HL-60 (cell line): ENCODE results near the gene CCDC183.

ENCODE experiments used
- DNase-seq, 2 experiments: peaks; one replicate each; pipeline ENCODE4 v3.0.0-alpha.2; 2010 to 2020; ENCODE audit warnings: low read depth in 1 of 2, low spot score in 1 of 2
- H3K27ac ChIP-seq: fragments of 250-450 bp; sonication (Bioruptor Pico); replicated peaks from 2 replicates; pipeline ENCODE4 v1.5.1; 2020; ENCODE audit warnings: mild to moderate bottlenecking, moderate library complexity
- H3K27me3 ChIP-seq: fragments of 250-450 bp; sonication (Bioruptor Pico); 2 replicates; pipeline ENCODE4 v1.5.1; 2021; ENCODE audit warnings: mild to moderate bottlenecking, moderate library complexity; ENCODE audit not compliant: insufficient read depth, poor library complexity, severe bottlenecking
- H3K4me3 ChIP-seq: replicated peaks from 2 replicates; pipeline ENCODE4 v1.5.1; 2011; ENCODE audit warnings: mild to moderate bottlenecking, control low read depth, low read length; ENCODE audit not compliant: insufficient read depth
- GABPA ChIP-seq: IDR thresholded peaks from 2 replicates; pipeline ENCODE4 v1.6.1; 2012; ENCODE audit warnings: low read depth
- POLR2AphosphoS5 ChIP-seq: IDR thresholded peaks from 2 replicates; pipeline ENCODE4 v1.6.1; 2012; ENCODE audit warnings: low read depth
- SPI1 ChIP-seq: IDR thresholded peaks from 2 replicates; pipeline ENCODE4 v1.6.1; 2012; ENCODE audit warnings: low read depth, mild to moderate bottlenecking, borderline replicate concordance
- TF ChIP-seq, protein P1 (sequence below): IDR thresholded peaks from 2 replicates; pipeline ENCODE4 v1.6.1; 2012; ENCODE audit warnings: low read depth; ENCODE audit not compliant: insufficient replicate concordance
- TF ChIP-seq, protein P2 (sequence below): IDR thresholded peaks from one replicate; pipeline ENCODE4 v1.5.1; 2011; ENCODE audit warnings: low read length, control low read depth, inconsistent platforms; ENCODE audit not compliant: insufficient read depth

CCDC183 gene

GRCh38 chr9:136814725-136815421 lies 18.7 kb downstream of the CCDC183 start:
- no peak for DNase-seq
- no peak overlapping the region for H3K27ac ChIP-seq
- no peak overlapping the region for H3K4me3 ChIP-seq
- TF ChIP-seq, protein P1, sequence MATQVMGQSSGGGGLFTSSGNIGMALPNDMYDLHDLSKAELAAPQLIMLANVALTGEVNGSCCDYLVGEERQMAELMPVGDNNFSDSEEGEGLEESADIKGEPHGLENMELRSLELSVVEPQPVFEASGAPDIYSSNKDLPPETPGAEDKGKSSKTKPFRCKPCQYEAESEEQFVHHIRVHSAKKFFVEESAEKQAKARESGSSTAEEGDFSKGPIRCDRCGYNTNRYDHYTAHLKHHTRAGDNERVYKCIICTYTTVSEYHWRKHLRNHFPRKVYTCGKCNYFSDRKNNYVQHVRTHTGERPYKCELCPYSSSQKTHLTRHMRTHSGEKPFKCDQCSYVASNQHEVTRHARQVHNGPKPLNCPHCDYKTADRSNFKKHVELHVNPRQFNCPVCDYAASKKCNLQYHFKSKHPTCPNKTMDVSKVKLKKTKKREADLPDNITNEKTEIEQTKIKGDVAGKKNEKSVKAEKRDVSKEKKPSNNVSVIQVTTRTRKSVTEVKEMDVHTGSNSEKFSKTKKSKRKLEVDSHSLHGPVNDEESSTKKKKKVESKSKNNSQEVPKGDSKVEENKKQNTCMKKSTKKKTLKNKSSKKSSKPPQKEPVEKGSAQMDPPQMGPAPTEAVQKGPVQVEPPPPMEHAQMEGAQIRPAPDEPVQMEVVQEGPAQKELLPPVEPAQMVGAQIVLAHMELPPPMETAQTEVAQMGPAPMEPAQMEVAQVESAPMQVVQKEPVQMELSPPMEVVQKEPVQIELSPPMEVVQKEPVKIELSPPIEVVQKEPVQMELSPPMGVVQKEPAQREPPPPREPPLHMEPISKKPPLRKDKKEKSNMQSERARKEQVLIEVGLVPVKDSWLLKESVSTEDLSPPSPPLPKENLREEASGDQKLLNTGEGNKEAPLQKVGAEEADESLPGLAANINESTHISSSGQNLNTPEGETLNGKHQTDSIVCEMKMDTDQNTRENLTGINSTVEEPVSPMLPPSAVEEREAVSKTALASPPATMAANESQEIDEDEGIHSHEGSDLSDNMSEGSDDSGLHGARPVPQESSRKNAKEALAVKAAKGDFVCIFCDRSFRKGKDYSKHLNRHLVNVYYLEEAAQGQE = no peak
- TF ChIP-seq, protein P2, sequence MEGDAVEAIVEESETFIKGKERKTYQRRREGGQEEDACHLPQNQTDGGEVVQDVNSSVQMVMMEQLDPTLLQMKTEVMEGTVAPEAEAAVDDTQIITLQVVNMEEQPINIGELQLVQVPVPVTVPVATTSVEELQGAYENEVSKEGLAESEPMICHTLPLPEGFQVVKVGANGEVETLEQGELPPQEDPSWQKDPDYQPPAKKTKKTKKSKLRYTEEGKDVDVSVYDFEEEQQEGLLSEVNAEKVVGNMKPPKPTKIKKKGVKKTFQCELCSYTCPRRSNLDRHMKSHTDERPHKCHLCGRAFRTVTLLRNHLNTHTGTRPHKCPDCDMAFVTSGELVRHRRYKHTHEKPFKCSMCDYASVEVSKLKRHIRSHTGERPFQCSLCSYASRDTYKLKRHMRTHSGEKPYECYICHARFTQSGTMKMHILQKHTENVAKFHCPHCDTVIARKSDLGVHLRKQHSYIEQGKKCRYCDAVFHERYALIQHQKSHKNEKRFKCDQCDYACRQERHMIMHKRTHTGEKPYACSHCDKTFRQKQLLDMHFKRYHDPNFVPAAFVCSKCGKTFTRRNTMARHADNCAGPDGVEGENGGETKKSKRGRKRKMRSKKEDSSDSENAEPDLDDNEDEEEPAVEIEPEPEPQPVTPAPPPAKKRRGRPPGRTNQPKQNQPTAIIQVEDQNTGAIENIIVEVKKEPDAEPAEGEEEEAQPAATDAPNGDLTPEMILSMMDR = no peak
- TF ChIP-seq GABPA (no peak), SPI1 (no peak), POLR2AphosphoS5 (no peak)
- H3K27me3 ChIP-seq = no peaks in the 10 kb centered on the region

DNA sequence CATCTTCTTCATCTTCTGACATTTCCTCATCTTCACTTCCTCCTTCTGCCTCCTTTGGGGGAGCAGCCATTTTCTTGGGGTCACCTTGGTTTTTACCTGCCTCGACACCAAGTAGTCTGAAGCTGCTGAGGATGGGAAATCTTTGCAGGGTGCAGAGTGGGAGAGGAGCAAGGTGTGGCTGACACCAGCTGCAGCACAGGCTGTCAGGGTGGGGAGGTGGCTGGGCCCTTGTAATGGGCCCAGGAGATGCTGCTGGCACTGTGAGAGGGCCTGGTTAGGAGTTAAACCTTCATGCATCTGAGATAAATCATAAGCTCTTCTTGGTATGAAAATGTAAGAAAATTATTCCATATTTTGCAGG lies 19.3 kb downstream of the CCDC183 start:
- DNase-seq = no peak
- H3K4me3 ChIP-seq = no peak overlapping the region
- H3K27ac ChIP-seq = no peak overlapping the region
- no peaks in the 10 kb centered on the region for H3K27me3 ChIP-seq
- TF ChIP-seq, protein P2 = no peak
- TF ChIP-seq POLR2AphosphoS5 (no peak), SPI1 (peak; percentile 34; the same call in 1 of the 2 replicates), GABPA (no peak)
- TF ChIP-seq, protein P1 = no peak

DNA sequence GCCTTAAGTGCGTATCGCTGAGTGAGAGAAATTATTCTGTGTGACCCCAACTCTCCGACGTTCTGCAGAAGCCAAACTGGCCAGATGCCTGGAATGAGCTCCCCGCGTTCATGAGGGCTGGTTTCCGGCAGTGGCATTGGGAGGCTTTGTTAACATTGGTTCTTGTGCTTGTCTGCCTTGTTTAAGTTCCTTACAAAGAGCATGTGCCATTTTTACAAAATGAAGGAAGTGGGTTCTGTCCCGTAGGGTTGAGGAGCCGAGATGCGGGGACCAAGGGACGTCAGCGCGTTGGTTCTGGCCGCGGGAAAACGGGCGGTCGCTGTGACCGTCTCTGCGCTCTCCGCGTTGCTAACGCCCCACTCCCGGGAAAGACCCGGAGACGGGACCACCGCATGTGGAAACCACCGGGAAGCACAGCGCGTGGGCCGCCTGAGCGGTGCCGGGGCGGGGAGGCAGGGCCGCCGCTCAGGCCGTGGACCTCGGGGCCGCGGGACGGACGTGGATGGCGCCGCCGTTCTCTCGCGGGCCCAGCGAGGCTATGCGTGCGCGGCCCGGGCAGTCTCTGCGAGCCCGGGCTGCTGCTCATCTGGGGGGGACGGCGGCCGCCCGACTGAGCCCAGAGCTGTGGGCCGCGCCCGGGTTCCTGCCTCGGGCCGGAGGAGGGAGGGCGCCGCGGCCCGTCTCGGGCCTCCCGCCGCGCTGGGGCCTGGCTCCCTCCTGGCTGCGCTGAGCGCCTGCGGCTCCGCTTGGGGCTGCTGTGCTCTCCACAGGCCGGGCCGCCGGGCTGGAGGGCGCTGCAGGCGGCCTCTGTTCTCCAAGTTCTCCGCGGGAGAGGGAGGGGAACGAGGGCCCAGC lies 25.1 kb downstream of the CCDC183 start:
- H3K4me3 ChIP-seq = no peak overlapping the region
- no peak for DNase-seq
- TF ChIP-seq SPI1 (no peak), POLR2AphosphoS5 (no peak), GABPA (no peak)
- TF ChIP-seq, protein P1 = no peak
- TF ChIP-seq, protein P2 = no peak
- no peak overlapping the region for H3K27ac ChIP-seq
- no peaks in the 10 kb centered on the region for H3K27me3 ChIP-seq
